Stimulated activated naive CD4-positive, alpha-beta T cell (primary cell): Measurements from ENCODE around the gene HYPK.
"Not testable (repeated sequence)": the region's sequence is repeated elsewhere in the genome, so short reads cannot be mapped to it uniquely, and the experiment has no call there.

Source experiments
- DNase-seq, 6 experiments: peaks; one replicate each; lab custom pipeline; 2025; lab: John Stamatoyannopoulos, UW

The HYPK gene

GRCh38 chr15:43795197-43795596 is 5.2 kb upstream of the HYPK start:
- no peak for DNase-seq

DNA sequence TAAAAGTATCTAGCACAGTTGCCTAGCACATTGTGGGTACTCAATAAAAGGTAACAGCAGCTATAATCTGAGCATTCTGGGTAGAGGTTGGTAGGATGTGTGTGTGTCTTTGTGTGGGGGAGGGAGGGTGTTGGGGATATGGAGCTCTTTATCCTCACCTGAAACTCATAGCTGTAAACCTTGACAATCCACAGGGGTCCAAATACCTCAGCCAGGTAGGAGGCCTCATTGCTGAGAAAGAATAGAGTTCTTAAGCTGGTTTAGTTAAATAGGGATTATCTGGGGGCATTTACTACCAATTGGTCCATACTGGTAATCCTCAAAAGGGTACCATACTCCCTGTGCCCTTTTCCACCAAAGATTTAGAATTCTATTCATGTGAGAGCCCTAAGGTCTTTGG is 4.4 kb upstream of the HYPK start:
- no peak for DNase-seq

- no peak for DNase-seq
Measured at GRCh38 chr15:43796566-43796965, 3.8 kb upstream of the HYPK start.

DNA sequence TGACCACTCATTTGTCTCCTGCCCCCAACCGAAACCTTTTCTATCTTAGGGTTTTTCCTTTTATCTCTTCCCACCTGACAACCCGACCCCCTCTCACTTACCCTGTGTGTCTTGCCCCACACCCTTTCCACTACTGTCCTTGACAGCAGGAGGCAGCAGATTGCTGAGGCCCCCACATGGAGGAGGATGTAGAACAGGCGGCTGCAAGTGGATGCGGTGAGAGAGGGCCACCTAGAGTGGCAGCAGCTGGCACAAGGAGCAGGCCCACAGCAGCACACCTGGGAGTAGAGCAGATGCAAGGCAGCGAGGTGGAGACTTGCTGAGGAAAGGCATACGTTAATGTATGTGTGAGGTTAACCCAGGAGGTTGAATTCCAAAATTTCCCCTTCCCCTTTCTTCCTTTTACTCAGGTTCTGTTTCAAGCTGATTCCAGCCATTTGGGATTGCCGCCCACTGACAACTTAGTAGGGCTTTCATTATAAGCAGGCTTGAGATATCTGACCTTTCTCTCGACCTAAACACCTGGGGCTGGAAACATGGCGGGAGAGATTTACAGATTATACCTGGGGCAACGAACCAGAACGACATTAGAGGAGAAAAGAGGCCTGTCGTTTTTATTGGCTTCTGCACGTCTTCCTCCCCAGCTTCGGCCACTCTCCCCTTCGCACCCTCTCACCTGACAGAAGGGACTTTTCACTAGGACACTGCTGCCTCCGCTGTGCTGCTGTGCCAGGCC is 1.0 kb upstream of the HYPK start:
- DNase-seq, result no peak

DNA sequence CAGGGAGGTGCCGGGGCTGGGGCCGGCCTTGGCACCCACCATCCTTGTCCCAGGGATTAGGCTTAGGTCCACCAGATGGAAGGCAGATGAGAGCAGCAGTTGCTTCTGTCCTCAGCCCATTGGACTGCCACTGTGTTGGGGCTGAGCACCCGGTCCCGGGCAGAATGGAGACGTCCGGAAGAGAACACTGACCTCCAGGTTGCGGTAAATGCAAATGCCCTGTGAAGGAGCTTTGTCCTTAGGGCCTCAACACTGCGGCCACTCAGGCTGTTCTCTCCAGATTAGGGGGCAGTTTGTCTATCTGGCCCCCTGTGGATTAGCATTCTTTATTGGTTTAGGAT is 484 bp upstream of the HYPK start, which contains the start of gene SERINC4:
Gene SERINC4 (minus strand): TSS at position 276 of the 341 bp plus-strand sequence. CDS start 234 bp downstream, at position 42.
- no peak for DNase-seq

DNA sequence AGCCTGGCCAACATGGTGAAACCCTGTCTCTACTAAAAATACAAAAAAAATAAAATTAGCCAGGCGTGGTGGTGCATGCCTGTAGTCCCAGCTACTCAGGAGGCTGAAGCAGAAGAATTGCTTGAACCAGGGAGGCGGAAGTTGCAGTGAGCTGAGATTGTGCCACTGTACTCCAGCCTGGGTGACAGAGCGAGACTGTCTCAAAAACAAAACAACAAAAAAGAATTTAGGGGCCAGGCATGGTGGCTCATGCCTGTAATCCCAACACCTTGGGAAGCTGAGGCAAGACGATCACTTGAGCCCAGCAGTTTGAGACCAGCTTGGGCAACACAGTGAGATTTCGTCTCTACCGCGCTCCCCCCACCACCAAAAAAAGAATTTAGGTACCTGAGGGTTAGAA is 2.3 kb downstream of the HYPK start:
- DNase-seq, result not testable (repeated sequence)

DNA sequence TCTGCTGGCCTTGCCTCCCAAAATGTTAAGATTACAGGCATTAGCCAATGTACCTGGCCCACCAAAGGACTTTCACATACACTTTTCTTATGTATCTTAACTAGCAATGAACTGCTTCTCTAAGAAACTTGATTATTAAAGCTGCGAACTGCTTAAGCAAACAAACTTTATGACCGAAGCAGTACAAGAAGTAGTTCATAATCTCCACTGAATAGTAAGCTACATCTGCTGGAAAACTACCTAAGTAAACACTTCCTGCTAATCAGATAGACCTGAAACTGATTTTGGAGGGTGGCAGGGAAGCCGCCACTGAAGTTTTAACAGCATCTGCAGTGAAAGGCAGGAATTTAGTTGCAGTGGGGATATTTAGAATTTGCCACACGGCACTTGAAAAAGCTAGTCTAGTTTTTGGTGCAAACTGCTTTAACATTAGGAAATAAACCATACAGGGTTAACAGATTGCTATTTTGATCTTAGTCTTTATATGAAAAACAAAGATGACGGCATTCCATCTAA is 8.1 kb downstream of the HYPK start:
- no peak for DNase-seq

DNA sequence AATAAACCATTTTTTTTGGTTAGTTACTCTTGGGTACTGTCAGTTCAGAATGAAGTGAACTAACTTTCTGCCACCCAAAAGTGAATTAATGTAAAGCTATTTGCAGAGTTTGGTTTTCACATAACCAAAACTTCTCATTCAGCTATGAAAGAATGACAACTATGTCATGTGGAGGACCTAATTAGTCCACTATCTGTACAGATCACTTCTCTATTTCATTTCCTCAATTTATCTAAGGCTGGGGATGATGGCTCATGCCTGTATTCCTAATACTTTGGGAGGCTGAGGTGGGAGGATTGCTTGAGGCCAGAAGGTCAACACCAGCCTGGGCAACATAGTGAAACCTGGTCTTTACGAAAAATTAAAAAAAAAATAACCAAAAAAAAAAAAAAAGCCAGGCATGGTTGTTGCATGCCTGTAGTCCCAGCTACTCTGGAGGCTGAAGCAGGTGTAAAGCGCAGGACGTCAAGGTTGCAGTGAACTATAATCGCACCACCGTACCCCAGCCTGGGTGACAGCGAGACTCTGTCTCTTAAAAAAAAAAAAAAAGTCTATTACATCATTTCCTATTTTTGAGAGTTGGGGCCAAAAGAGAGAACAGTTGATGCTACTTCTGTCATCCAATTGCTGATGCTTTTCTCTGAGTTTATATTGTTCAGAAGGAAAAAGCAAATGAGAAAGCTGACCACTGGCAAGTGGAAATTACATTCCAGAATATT is 8.7 kb downstream of the HYPK start:
- no peak for DNase-seq

DNA sequence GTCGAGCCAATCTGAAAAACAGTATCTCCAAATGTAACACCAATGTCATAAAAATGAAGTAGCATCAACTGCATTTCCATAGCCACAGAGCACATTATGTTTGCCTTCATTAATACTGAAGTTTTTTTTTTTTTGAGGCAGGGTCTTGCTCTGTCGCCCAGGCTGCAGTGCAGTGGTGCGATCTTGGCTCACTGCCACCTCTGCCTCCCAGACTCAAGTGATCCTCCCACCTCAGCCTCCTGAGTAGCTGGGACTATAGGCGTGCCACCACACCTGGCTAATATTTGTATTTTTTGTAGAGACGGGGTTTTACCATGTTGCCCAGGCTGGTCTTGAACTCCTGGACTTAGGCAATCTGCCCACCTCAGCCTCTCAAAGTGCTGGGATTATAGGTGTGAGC is 14.7 kb downstream of the HYPK start:
- DNase-seq, result not testable (repeated sequence)

GRCh38 chr15:43821505-43821904 is 21.1 kb downstream of the HYPK start:
- no peak for DNase-seq

GRCh38 chr15:43824302-43825246 is 24.2 kb downstream of the HYPK start, which contains the start of gene MFAP1:
Gene MFAP1 (minus strand): TSS chr15:43824690. CDS start chr15:43824569, 121 bp downstream.
- DNase-seq, result peak; percentile 72 to 91 (median 90)

- DNase-seq, result not testable (repeated sequence)
Measured at GRCh38 chr15:43825305-43825704, 24.9 kb downstream of the HYPK start.

DNA sequence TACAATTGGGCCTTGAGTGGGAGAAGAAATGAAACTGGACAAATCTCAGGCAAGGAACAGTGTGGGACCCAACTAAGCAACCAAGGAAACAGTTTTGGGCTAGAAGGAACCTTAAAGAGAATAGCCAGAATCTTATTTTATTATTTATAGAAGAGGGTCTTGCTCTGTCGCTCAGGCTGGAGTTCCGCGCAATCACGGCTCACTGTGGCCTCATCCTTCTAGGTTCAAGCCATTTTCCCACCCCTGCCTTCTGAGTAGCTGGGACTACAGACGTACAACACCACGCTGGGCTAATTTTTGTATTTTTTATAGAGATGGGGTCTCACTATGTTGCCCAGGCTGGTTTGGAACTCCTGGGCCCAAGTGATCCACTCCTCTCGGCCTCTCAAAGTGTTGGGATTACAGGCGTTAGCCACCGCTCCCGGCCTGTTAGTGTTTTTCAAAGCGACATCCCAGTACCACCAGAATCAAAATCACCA is 25.7 kb downstream of the HYPK start:
- DNase-seq, result no peak

- peak; percentile 36 to 67 (median 43) for DNase-seq
Measured at GRCh38 chr15:43826508-43827341, 26.3 kb downstream of the HYPK start, which contains the start of gene WDR76. Gene WDR76 (plus strand): TSS chr15:43827002. CDS start chr15:43827033, 31 bp downstream.

DNA sequence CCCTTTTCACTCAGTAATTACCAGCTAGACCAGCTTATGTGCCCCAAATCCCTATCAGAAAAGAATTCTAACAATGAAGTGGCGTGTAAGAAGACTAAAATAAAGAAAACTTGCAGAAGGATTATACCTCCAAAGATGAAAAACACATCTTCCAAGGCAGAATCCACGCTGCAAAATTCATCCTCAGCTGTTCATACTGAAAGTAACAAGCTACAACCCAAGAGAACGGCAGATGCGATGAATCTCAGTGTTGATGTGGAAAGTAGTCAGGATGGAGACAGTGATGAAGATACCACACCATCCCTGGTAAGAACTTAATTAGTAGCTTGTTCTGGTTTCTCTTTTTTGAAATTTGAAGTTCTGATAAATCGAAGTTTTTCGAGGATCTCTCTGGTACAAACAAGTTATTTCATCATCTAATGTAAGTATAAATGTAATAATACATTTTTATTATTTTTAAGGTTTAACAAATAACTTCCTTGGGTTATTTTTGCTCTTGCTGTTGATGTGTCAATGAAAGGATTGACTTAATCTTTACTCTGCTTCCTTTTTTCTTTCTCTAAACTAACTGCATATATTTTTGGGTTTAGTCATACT is 27.8 kb downstream of the HYPK start:
- DNase-seq, result peak in 1 of 6 experiments; percentile 9

DNA sequence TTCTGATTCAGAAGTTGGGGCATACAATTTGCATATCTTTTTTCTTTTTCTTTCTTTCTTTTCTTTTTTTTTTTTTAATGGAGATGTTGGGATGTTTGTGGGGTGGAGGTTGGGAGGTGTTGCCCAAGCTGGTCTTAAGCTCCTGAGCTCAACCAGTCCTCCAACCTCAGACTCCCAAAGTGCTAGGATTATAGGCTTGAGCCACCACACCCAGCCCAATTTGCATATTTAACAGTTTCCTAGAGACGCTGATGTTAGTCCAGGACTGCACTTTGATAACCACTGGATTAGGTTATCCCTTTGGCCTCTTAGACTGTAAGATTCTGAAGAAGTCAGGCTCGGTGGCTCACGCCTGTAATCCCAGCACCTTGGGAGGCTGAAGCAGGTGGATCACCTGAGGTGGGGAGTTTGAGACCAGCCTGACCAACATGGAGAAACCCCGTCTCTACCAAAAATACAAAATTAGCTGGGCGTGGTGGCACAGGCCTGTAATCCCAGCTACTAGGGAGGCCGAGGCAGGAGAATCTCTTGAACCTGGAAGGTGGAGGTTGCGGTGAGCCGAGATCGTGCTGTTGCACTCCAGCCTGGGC is 29.6 kb downstream of the HYPK start:
- not testable (repeated sequence) for DNase-seq

DNA sequence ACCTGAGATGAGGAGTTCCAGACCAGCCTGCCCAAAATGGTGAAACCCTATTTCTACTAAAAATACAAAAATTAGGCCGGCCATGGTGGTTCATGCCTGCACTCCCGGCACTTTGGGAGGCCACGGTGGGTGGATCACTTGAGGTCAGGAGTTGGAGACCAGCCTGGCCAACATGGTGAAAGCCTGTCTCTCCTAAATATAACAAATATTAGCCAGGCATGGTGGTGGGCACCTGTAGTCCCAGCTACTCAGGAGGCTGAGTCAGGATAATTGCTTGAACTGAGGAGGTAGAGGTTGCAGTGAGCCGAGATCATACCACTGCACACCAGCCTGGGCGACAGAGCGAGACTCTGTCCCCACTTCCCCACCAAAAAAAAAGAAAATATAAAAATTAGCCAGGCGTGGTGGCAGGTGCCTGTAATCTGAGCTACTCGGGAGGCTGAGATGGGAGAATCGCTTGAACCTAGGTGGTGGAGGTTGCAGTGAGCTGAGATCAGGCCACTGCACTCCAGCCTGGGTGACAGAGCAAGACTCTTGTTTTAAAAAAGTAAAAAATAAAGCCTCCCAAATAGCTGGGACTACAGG is 30.4 kb downstream of the HYPK start:
- DNase-seq, result not testable (repeated sequence)

DNA sequence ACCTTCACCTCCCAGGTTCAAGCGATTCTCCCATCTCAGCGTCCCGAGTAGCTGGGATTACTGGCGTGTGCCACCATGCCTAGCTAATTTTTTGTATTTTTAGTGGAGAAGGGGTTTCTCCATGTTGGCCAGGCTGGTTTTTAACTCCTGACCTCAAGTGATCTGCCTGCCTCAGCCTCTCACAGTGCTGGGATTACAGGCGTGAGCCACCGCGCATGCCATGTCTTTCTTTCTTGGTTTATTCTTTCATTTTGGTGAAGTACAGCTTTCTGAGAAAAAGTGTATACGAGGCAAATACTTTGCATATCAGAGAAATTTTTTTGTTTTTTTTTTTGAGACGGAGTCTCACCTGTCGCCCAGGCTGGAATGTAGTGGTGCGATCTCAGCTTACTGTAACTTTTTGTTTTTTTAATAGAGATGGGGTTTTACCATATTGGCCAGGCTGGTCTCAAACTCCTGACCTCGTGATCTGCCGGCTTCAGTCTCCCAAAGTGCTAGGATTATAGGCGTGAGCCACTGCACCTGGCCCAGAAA is 31.2 kb downstream of the HYPK start:
- not testable (repeated sequence) for DNase-seq

DNA sequence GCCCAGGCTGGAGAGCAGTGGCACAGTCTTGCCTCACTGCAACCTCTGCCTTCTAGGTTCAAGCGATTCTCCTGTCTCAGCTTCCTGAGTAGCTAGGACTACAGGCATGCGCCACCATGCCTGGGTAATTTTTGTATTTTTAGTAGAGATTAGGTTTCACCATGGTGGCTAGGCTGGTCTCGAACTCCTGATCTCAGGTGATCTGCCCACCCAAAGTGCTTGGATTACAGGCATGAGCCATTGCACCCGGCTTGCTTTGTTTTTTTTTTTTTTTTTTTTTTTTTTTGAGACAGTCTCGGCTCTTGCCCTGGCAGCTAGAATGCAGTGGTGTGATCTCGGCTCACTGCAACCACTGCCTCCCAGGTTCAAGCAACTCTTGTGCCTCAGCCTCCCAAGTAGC is 32.1 kb downstream of the HYPK start:
- DNase-seq, result not testable (repeated sequence)
